Bronchial epithelial cell (primary cell): Measurements from ENCODE around the gene STXBP6. TPM values are rescaled to one million over a fixed set of nuclear protein-coding genes. Genes with fewer than 3 reads are reported as not detected.

Experiments used
- DNase-seq: peaks from one replicate; pipeline ENCODE4 v3.0.0-alpha.2; 2010; ENCODE audit warnings: low read depth
- FAIRE-seq: peaks from 2 replicates; lab custom pipeline; 2011; peaks lifted over from hg19 to GRCh38; lab: Jason Lieb, UNC
- H3K27me3 ChIP-seq: 2 replicates; pipeline ENCODE4 v1.5.1; 2011; ENCODE audit warnings: low read length; ENCODE audit not compliant: control insufficient read depth, insufficient read depth
- H3K36me3 ChIP-seq: 2 replicates; pipeline ENCODE4 v1.5.1; 2011; ENCODE audit warnings: low read length; ENCODE audit not compliant: control insufficient read depth, insufficient read depth
- H3K4me3 ChIP-seq: 2 replicates; pipeline ENCODE4 v1.5.1; 2011; ENCODE audit warnings: mild to moderate bottlenecking, low read depth, low read length, control low read depth
- total RNA-seq: library from RNA; depleted of rRNA; stranded (reverse); fragments of >200 nt; gene quantifications from 2 replicates; pipeline ENCODE4 v1.2.1, GENCODE V29; 2014
- TF ChIP-seq, protein P1 (sequence below): IDR thresholded peaks from 2 replicates; pipeline ENCODE4 v1.5.1; 2011; ENCODE audit warnings: mild to moderate bottlenecking, moderate library complexity, low read length, control low read depth, inconsistent platforms; ENCODE audit not compliant: insufficient read depth, severe bottlenecking

Gene STXBP6
- not detected in 2 replicates for total RNA-seq

DNA sequence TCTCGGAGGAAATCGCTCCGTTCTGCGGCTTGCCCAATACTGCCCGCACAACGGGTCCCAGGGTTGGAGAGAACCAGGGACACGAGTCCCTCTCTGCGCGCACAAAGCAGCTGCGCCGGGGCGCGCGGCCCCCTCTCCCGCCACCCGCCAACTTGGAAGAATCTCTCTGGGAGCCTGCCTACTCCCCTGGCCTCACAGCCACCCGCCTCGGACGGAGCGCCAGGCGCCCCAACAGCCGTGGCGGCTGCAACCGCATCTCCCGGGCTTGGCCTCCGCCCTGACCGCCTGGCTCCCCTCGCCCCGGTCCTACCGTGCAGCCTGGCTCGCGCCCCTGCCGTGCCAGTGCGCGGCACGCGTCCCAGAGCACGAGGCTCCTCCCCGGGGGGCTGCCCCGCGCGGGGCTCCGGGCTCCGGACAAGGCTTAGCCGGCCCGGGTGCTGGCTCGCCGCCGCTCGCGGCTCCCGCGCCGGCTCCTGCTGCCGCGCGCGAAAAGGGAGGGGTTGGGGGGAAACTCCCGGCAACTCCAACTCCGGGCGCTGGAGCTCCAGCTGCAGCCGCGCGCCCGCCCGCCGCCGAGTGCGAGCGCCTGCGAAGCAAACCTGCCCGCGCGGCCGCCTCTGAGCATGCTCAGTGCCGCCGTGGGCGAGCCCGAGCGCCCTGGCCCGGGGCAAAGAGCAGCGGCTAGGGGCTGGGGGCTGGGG lies at the start of gene STXBP6:
Gene STXBP6, minus strand, starts transcription at position 580 of the 701 bp plus-strand sequence. CDS start 75,329 bp downstream, outside the sequence.
- FAIRE-seq: no peak
- no peak for DNase-seq
- Histone ChIP-seq H3K36me3 (no peaks in the 10 kb centered on the region), H3K27me3 (peaks cover 19% of the 10 kb centered on the region), H3K4me3 (peak within 1 kb of the TSS; percentile 15)
- TF ChIP-seq, protein P1, sequence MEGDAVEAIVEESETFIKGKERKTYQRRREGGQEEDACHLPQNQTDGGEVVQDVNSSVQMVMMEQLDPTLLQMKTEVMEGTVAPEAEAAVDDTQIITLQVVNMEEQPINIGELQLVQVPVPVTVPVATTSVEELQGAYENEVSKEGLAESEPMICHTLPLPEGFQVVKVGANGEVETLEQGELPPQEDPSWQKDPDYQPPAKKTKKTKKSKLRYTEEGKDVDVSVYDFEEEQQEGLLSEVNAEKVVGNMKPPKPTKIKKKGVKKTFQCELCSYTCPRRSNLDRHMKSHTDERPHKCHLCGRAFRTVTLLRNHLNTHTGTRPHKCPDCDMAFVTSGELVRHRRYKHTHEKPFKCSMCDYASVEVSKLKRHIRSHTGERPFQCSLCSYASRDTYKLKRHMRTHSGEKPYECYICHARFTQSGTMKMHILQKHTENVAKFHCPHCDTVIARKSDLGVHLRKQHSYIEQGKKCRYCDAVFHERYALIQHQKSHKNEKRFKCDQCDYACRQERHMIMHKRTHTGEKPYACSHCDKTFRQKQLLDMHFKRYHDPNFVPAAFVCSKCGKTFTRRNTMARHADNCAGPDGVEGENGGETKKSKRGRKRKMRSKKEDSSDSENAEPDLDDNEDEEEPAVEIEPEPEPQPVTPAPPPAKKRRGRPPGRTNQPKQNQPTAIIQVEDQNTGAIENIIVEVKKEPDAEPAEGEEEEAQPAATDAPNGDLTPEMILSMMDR: no peak

DNA sequence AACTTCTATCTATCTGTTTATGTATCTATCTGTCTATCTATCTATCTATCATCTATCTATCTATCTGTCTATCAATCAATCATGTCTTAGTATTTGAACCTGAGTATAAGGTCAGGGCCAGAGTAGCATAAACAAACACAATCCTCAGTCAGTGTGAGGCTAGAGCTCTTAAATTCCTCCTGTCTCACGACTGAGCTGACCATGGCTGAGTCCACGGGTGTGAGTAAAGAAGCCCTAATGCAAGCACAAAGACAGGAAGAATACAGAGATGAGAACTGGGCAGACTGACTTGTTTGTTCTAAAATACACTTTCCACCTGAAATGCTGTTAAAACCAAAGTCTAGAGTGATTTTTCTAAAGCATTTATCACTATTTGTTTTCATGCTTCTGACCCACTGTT lies 47.2 kb upstream of the STXBP6 start:
- H3K36me3 ChIP-seq: no peaks in the 10 kb centered on the region

GRCh38 chr14:25095736-25096437 lies 45.9 kb upstream of the STXBP6 start:
- FAIRE-seq (no peak), DNase-seq (no peak)
- no peaks in the 10 kb centered on the region for H3K36me3 ChIP-seq
- TF ChIP-seq, protein P1: no peak
- no peak overlapping the region for H3K4me3 ChIP-seq
- no peaks in the 10 kb centered on the region for H3K27me3 ChIP-seq

More for the DNA sequence above, 47.2 kb upstream of the STXBP6 start:
- Histone ChIP-seq H3K27me3 (no peaks in the 10 kb centered on the region), H3K4me3 (no peak overlapping the region)
- TF ChIP-seq, protein P1: no peak
- no peak for FAIRE-seq
- DNase-seq: no peak

- H3K4me3 ChIP-seq: no peak overlapping the region
- TF ChIP-seq, protein P1: no peak
- H3K27me3 ChIP-seq: no peaks in the 10 kb centered on the region
- H3K36me3 ChIP-seq: no peaks in the 10 kb centered on the region
- DNase-seq: peak; percentile 1
- FAIRE-seq: peak; percentile 32
Observed at GRCh38 chr14:25094171-25094907, 44.4 kb upstream of the STXBP6 start.

DNA sequence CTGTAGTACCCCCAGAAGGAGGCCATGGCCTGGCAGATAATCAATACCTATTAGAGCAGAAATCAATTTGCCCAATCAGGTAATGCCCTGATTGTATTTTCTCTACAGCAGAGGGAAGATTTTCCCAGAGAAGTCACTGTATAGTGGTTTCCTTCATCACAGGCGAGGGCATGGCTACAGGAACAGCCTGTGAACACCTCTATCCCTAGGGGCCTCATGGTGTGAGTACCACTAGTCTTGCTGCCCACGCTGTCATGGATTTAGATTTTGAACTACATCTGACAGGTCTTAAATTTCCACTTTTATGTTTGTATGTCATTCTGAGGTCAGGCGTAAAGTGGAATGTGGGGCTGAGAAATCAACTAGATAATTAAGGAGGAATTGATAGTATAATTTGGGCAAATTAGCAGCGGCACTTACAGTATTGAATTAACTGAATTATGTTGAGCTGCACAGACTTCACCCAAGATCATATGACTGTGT lies 42.4 kb upstream of the STXBP6 start:
- no peak for DNase-seq
- Histone ChIP-seq H3K36me3 (no peaks in the 10 kb centered on the region), H3K27me3 (no peaks in the 10 kb centered on the region), H3K4me3 (no peak overlapping the region)
- TF ChIP-seq, protein P1: no peak
- FAIRE-seq: no peak
